Dendritic cell treated with granulocyte-macrophage colony-stimulating factor and Interleukin-4, amounts not matched to agents 40 ng/mL and 50 ng/mL, for 4 days (primary cell): ENCODE measurements around the gene EFL1.
"Not testable (repeated sequence)": the region's sequence is repeated elsewhere in the genome, so short reads cannot be mapped to it uniquely, and the experiment has no call there.

Experiments
- H3K27ac Mint-ChIP-seq: one replicate; pipeline ENCODE4 v1.8.0; 2022; ENCODE audit warnings: mild to moderate bottlenecking, mixed read lengths
- H3K27me3 Mint-ChIP-seq: one replicate; pipeline ENCODE4 v1.8.0; 2022; ENCODE audit warnings: mild to moderate bottlenecking, mixed read lengths
- H3K36me3 Mint-ChIP-seq: one replicate; pipeline ENCODE4 v1.8.0; 2022; ENCODE audit warnings: low read depth, mixed read lengths
- H3K4me1 Mint-ChIP-seq: one replicate; pipeline ENCODE4 v1.8.0; 2022; ENCODE audit warnings: low read depth, mixed read lengths
- H3K4me3 Mint-ChIP-seq: one replicate; pipeline ENCODE4 v1.8.0; 2022; ENCODE audit warnings: mild to moderate bottlenecking, moderate library complexity, mixed read lengths
- H3K9me3 Mint-ChIP-seq: one replicate; pipeline ENCODE4 v1.8.0; 2022; ENCODE audit warnings: mixed read lengths
- intact Hi-C: fragments of 100-400 bp; cut with micrococcal nuclease; formaldehyde crosslinking; loops from one replicate; pipeline ENCODE4 v1.15.0; 2022

Gene EFL1

GRCh38 chr15:82262422-82263026 lies at the start of gene EFL1, which contains the start of gene SAXO2:
EFL1 (minus strand) TSS chr15:82262734; CDS start chr15:82261778, 956 bp downstream.
SAXO2 (plus strand) TSS chr15:82262818; CDS start chr15:82262880, 62 bp downstream.
- H3K27ac Mint-ChIP-seq = peak within 1 kb of the TSS; percentile 91

GRCh38 chr15:82311321-82311720 lies 48.8 kb upstream of the EFL1 start:
- H3K36me3 Mint-ChIP-seq, H3K27ac Mint-ChIP-seq, intact Hi-C loops, H3K4me1 Mint-ChIP-seq, H3K27me3 Mint-ChIP-seq, H3K9me3 Mint-ChIP-seq, H3K4me3 Mint-ChIP-seq: not testable (repeated sequence)

More at GRCh38 chr15:82262422-82263026, at the start of gene EFL1, which contains the start of gene SAXO2:
- intact Hi-C loops = no loop called here
- Mint-ChIP-seq H3K4me3 (peak within 1 kb of the TSS; percentile 94), H3K9me3 (no peaks in the 10 kb centered on the region), H3K27me3 (no peaks in the 10 kb centered on the region), H3K36me3 (peaks cover 28% of the 10 kb centered on the region), H3K4me1 (peaks cover 33% of the 10 kb centered on the region)

GRCh38 chr15:82309802-82310201 lies 47.3 kb upstream of the EFL1 start:
- Mint-ChIP-seq H3K4me1 (no peaks in the 10 kb centered on the region), H3K4me3 (no peak overlapping the region), H3K9me3 (peaks cover 9% of the 10 kb centered on the region), H3K27me3 (peaks cover 3% of the 10 kb centered on the region), H3K27ac (no peak overlapping the region), H3K36me3 (no peaks in the 10 kb centered on the region)
- intact Hi-C loops = no loop called here

GRCh38 chr15:82307714-82308081 lies 45.2 kb upstream of the EFL1 start:
- no peak overlapping the region for H3K4me3 Mint-ChIP-seq
- no peak overlapping the region for H3K27ac Mint-ChIP-seq
- intact Hi-C loops = no loop called here
- no peaks in the 10 kb centered on the region for H3K4me1 Mint-ChIP-seq
- no peaks in the 10 kb centered on the region for H3K36me3 Mint-ChIP-seq
- H3K9me3 Mint-ChIP-seq = peaks cover 9% of the 10 kb centered on the region
- peaks cover 3% of the 10 kb centered on the region for H3K27me3 Mint-ChIP-seq

GRCh38 chr15:82306791-82307713 lies 44.5 kb upstream of the EFL1 start:
- peaks cover 9% of the 10 kb centered on the region for H3K9me3 Mint-ChIP-seq
- H3K27ac Mint-ChIP-seq = no peak overlapping the region
- intact Hi-C loops = no loop called here
- no peaks in the 10 kb centered on the region for H3K36me3 Mint-ChIP-seq
- H3K4me3 Mint-ChIP-seq = no peak overlapping the region
- peaks cover 3% of the 10 kb centered on the region for H3K27me3 Mint-ChIP-seq
- H3K4me1 Mint-ChIP-seq = no peaks in the 10 kb centered on the region

GRCh38 chr15:82305621-82306048 lies 43.1 kb upstream of the EFL1 start:
- Mint-ChIP-seq H3K27me3 (peaks cover 3% of the 10 kb centered on the region), H3K27ac (no peak overlapping the region), H3K4me3 (no peak overlapping the region), H3K4me1 (no peaks in the 10 kb centered on the region), H3K9me3 (peaks cover 4% of the 10 kb centered on the region), H3K36me3 (no peaks in the 10 kb centered on the region)
- intact Hi-C loops = no loop called here

- Mint-ChIP-seq H3K27me3 (no peaks in the 10 kb centered on the region), H3K27ac (no peak overlapping the region), H3K36me3 (no peaks in the 10 kb centered on the region), H3K9me3 (no peaks in the 10 kb centered on the region), H3K4me1 (no peaks in the 10 kb centered on the region), H3K4me3 (no peak overlapping the region)
- intact Hi-C loops = no loop called here
These were observed 42.2 kb upstream of the EFL1 start for GRCh38 chr15:82304778-82305090.

- Mint-ChIP-seq H3K4me3 (no peak overlapping the region), H3K9me3 (no peaks in the 10 kb centered on the region), H3K36me3 (no peaks in the 10 kb centered on the region), H3K4me1 (no peaks in the 10 kb centered on the region), H3K27me3 (no peaks in the 10 kb centered on the region), H3K27ac (no peak overlapping the region)
- intact Hi-C loops = no loop called here
These were observed 41.6 kb upstream of the EFL1 start for GRCh38 chr15:82303956-82304777.

GRCh38 chr15:82301296-82302016 lies 38.9 kb upstream of the EFL1 start:
- Mint-ChIP-seq H3K36me3 (no peaks in the 10 kb centered on the region), H3K4me3 (no peak overlapping the region), H3K4me1 (no peaks in the 10 kb centered on the region), H3K27ac (no peak overlapping the region), H3K27me3 (peaks cover 10% of the 10 kb centered on the region), H3K9me3 (no peaks in the 10 kb centered on the region)
- intact Hi-C loops = no loop called here

GRCh38 chr15:82300883-82301282 lies 38.3 kb upstream of the EFL1 start:
- Mint-ChIP-seq H3K27ac (no peak overlapping the region), H3K9me3 (no peaks in the 10 kb centered on the region), H3K27me3 (peaks cover 10% of the 10 kb centered on the region), H3K36me3 (no peaks in the 10 kb centered on the region), H3K4me3 (no peak overlapping the region), H3K4me1 (no peaks in the 10 kb centered on the region)
- intact Hi-C loops = no loop called here

- H3K36me3 Mint-ChIP-seq, intact Hi-C loops, H3K4me1 Mint-ChIP-seq, H3K9me3 Mint-ChIP-seq, H3K4me3 Mint-ChIP-seq, H3K27ac Mint-ChIP-seq: not testable (repeated sequence)
- peaks cover 10% of the 10 kb centered on the region for H3K27me3 Mint-ChIP-seq
These were observed 37.8 kb upstream of the EFL1 start for GRCh38 chr15:82300326-82300725.

GRCh38 chr15:82299511-82299914 lies 37.0 kb upstream of the EFL1 start:
- intact Hi-C loops, H3K27ac Mint-ChIP-seq, H3K36me3 Mint-ChIP-seq, H3K4me3 Mint-ChIP-seq, H3K9me3 Mint-ChIP-seq, H3K4me1 Mint-ChIP-seq: not testable (repeated sequence)
- H3K27me3 Mint-ChIP-seq = peaks cover 10% of the 10 kb centered on the region

GRCh38 chr15:82298520-82298919 lies 36.0 kb upstream of the EFL1 start:
- H3K27ac Mint-ChIP-seq = no peak overlapping the region
- intact Hi-C loops = no loop called here
- peaks cover 10% of the 10 kb centered on the region for H3K27me3 Mint-ChIP-seq
- no peaks in the 10 kb centered on the region for H3K4me1 Mint-ChIP-seq
- no peaks in the 10 kb centered on the region for H3K36me3 Mint-ChIP-seq
- peak overlapping the region; percentile 14 for H3K4me3 Mint-ChIP-seq
- H3K9me3 Mint-ChIP-seq = no peaks in the 10 kb centered on the region
